Middle frontal gyrus (tissue), 1 donor: ENCODE results near the gene FBXO5.
"Not testable (repeated sequence)": the region's sequence is repeated elsewhere in the genome, so short reads cannot be mapped to it uniquely, and the experiment has no call there.

Experiments
- DNase-seq: peaks from one replicate; pipeline ENCODE4 v3.0.0-alpha.2; 2015; ENCODE audit warnings: low spot score; ENCODE audit errors: extremely low spot score

Gene FBXO5

GRCh38 chr6:152993431-152993830 is 10.6 kb upstream of the FBXO5 start:
- DNase-seq, result no peak

- DNase-seq, result no peak
Observed at GRCh38 chr6:152986978-152987377, 4.1 kb upstream of the FBXO5 start.

GRCh38 chr6:152985300-152985699 is 2.5 kb upstream of the FBXO5 start:
- DNase-seq, result not testable (repeated sequence)

- DNase-seq, result no peak
Observed at GRCh38 chr6:152984513-152984872, 1.7 kb upstream of the FBXO5 start.

- DNase-seq, result peak; percentile 93
Observed at GRCh38 chr6:152983637-152984512, 1.0 kb upstream of the FBXO5 start.

GRCh38 chr6:152981989-152982903 is 595 bp downstream of the FBXO5 start:
- DNase-seq, result no peak

GRCh38 chr6:152981219-152981618 is 1.6 kb downstream of the FBXO5 start:
- DNase-seq, result no peak

- no peak for DNase-seq
Observed at GRCh38 chr6:152980656-152981055, 2.2 kb downstream of the FBXO5 start.

GRCh38 chr6:152979116-152979515 is 3.7 kb downstream of the FBXO5 start:
- DNase-seq, result no peak

GRCh38 chr6:152978058-152978457 is 4.8 kb downstream of the FBXO5 start:
- no peak for DNase-seq

- DNase-seq, result no peak
Observed at GRCh38 chr6:152977556-152977955, 5.3 kb downstream of the FBXO5 start.

- DNase-seq, result no peak
Observed at GRCh38 chr6:152976749-152977148, 6.1 kb downstream of the FBXO5 start.

- no peak for DNase-seq
Observed at GRCh38 chr6:152975204-152975915, 7.5 kb downstream of the FBXO5 start.

GRCh38 chr6:152973916-152974315 is 8.9 kb downstream of the FBXO5 start:
- no peak for DNase-seq

- no peak for DNase-seq
Observed at GRCh38 chr6:152969688-152970418, 13.0 kb downstream of the FBXO5 start.

- DNase-seq, result not testable (repeated sequence)
Observed at GRCh38 chr6:152966168-152966894, 16.5 kb downstream of the FBXO5 start.

- DNase-seq, result no peak
Observed at GRCh38 chr6:152959333-152959732, 23.5 kb downstream of the FBXO5 start.

GRCh38 chr6:152957796-152958195 is 25.0 kb downstream of the FBXO5 start:
- no peak for DNase-seq

GRCh38 chr6:152954443-152954842 is 28.4 kb downstream of the FBXO5 start:
- DNase-seq, result no peak

GRCh38 chr6:152952866-152953509 is 29.9 kb downstream of the FBXO5 start:
- peak; percentile 55 for DNase-seq
